SH-SY5Y (cell line): ENCODE data around the gene HECTD2.

Source experiments
- GATA2 ChIP-seq: IDR thresholded peaks from 2 replicates; pipeline ENCODE4 v1.6.1; 2011; ENCODE audit warnings: mild to moderate bottlenecking, low read depth, low read length
- GATA3 ChIP-seq: IDR thresholded peaks from 2 replicates; pipeline ENCODE4 v1.6.1; 2011; ENCODE audit warnings: low read depth, mild to moderate bottlenecking, low read length, moderate library complexity

GRCh38 chr10:91487911-91488582, 77.9 kb downstream of the HECTD2 start:
- TF ChIP-seq GATA2 = no peak
- TF ChIP-seq GATA3 = no peak
